COR-L47 (cell line): ENCODE measurements around the gene GALR3.

Experiments
- DNase-seq: peaks from one replicate; lab custom pipeline; 2025; lab: John Stamatoyannopoulos, UW

The GALR3 gene

DNA sequence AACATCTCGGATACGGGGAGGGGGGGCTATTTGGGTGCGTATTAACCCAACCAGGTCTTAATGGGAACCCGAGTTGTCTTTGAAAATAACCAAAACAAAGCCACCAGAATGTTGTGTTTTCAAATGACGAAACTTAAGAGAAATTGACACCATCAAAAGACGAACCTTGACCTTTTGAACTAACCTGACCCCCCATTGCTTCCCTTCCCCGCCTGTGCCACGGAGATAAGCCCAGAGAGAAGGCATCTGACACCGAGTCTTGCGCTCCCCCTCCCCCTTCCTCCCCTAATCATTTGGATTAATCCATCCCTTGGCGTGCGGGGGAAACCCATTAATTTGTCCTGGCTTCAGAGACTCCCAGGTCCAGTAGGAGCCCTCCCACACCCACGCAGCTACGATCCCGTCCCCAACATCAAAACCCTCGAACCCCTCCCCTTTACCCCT, 20.0 kb upstream of the GALR3 start:
- no peak for DNase-seq

- no peak for DNase-seq
These were observed 19.4 kb upstream of the GALR3 start for GRCh38 chr22:37803639-37804351.

- DNase-seq: no peak
These were observed 18.8 kb upstream of the GALR3 start for GRCh38 chr22:37804352-37804880.

GRCh38 chr22:37804881-37805809, 18.0 kb upstream of the GALR3 start:
- peak; percentile 62 for DNase-seq

DNA sequence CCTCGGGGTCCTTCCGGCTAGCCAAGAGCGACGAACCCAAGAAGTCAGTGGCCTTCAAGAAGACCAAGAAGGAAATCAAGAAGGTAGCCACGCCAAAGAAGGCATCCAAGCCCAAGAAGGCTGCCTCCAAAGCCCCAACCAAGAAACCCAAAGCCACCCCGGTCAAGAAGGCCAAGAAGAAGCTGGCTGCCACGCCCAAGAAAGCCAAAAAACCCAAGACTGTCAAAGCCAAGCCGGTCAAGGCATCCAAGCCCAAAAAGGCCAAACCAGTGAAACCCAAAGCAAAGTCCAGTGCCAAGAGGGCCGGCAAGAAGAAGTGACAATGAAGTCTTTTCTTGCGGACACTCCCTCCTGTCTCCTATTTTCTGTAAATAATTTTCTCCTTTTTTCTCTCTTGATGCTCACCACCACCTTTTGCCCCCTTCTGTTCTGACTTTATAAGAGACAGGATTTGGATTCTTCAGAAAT, 17.3 kb upstream of the GALR3 start:
- no peak for DNase-seq

DNA sequence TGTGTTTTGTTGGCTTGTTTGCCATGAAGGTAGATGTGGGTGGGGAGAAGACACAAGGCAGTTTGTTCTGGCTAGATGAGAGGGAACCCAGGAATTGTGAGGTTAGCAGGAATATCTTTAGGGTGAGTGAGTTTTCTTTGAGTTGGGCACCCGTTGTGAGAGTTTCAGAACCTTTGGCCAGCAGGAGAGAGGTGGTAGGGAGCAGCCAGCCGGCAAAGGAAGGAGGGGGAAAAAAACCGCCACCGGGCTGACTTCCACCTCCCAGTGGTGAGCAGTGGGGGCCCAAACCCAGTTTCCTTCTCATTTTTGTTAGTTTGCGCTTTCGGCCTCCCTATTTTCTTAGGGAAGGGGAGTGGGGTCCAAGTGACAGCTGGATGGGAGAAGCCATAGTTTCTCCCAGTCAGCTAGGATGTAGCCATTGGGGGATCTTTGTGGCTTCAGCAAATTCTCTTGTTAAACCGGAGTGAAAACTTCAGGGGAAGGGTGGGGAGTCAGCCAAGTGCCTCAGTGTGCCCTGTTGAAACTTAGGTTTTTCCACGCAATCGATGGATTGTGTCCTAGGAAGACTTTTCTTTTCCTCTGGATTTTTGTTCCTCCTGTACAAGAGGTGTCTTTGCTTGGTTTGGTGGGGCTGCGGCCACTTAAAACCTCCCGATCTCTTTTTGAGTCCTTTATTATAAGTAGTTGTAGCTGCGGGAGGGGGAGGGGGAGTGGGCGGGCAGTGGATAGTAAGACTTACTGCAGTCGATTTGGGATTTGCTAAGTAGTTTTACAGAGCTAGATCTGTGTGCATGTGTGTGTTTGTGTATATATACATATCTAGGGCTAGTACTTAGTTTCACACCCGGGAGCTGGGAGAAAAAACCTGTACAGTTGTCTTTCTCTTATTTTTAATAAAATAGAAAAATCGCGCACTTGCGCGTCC, 16.5 kb upstream of the GALR3 start:
- DNase-seq: no peak

DNA sequence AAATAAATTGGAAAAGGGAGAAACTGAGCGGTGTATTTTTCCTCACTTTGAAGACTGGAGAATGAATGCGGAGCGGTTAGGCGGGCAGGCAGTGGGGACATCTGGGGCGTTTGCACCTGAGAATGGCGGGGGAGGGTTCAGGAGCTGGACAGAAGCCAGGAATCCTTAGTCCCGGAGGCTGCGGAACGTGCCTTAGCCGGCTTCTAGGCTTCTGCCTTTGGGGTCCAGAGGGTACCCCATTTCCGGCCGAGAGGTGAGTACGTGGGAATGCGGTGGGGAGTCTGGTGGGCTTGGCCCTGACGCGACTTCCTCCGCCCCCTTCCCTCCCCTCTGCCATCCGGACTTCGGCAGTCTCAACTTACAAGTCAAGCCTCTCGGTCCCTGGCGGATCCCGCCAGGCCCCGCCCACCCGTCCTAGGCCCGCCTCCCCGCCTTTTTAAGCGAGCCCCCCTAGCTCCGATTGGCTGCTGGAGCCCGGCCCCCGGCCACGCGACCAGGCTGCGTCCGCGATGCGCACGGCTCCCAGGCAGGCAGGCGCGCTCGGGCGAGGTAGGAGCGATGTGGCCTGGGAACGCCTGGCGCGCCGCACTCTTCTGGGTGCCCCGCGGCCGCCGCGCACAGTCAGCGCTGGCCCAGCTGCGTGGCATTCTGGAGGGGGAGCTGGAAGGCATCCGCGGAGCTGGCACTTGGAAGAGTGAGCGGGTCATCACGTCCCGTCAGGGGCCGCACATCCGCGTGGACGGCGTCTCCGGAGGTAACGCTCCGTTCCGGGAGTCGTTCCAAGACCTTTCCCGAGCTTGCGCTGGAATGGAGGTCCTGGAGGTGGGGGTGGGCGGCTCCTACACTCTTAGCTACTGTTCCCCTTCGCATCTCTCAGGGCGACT, 15.5 kb upstream of the GALR3 start, which contains the start of gene GCAT:
TSS of gene GCAT (plus strand) at position 525 of the 884 bp plus-strand sequence. CDS start at position 559, 34 bp downstream.
- peak; percentile 93 for DNase-seq

GRCh38 chr22:37808294-37808657, 14.9 kb upstream of the GALR3 start:
- DNase-seq: no peak

GRCh38 chr22:37809672-37810333, 13.4 kb upstream of the GALR3 start:
- no peak for DNase-seq

GRCh38 chr22:37811867-37812266, 11.3 kb upstream of the GALR3 start:
- DNase-seq: no peak

DNA sequence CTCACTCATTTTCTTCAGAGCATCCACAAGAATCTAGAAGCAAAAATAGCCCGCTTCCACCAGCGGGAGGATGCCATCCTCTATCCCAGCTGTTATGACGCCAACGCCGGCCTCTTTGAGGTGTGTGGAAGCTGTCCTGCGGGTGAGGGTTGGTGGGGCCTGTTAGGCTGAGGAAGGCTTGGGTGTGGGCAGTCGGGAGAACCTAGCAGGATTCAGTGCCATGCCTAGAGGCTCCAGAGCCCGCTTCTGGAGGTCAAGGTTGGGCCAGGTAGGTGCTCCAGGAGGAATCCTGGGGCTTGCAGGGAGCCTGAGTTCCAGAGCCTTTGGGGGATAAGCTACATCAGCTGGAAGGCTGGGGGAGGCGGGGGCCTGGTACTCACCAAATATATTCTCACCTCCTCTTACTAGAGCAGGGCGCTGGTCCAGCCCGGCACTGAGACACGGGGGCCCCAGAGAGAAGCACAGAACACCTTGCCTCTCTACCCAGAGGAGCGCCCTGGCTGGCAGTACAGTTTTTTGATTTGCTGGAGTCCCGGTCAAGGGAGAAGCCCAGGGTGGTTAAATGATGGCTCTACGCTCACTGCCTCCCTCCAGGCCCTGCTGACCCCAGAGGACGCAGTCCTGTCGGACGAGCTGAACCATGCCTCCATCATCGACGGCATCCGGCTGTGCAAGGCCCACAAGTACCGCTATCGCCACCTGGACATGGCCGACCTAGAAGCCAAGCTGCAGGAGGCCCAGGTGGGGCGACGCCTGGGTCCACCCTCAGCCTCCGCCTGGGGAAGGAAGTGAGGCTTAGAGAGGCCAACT, 10.1 kb upstream of the GALR3 start:
- no peak for DNase-seq

- DNase-seq: no peak
These were observed 7.6 kb upstream of the GALR3 start for GRCh38 chr22:37815593-37815992.

- DNase-seq: no peak
These were observed 6.5 kb upstream of the GALR3 start for GRCh38 chr22:37816543-37817180.

- DNase-seq: peak; percentile 60
These were observed 5.3 kb upstream of the GALR3 start for GRCh38 chr22:37817705-37818408.

DNA sequence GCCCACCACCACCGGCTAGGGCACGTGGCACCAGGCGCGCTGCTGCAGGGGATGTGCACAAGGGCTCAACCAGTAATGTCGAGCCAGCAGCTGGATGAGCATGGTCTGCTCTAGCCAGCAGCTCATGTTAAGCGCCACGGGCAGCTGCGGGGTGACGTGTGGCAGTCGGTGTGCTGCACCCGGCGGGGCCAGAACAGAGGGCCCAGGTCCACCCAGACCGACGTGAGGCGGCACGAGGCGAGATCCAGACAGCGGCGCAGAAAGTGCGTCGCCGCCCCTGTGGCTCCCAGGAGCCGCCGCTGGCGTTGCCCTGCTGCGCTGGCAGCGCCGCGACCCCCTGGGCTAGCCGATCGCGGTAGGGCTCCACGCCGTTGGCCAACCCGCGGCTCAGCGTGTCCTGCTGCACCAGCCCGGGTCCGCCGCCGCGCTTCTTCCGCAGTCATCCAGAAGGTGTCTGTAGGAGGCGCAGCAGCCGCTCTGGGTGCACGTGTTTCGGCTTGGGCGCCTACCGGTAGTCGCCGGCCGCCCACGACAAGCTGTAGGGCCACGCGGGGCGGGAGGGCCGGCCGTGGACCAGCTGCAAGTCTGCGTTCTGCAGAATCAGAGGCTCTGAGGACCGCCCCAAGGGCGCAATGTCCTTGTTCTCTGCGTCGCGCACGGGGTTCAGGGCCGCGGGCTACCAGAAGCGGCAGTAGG, 4.6 kb upstream of the GALR3 start:
- peak; percentile 72 for DNase-seq

GRCh38 chr22:37819105-37819433, 4.1 kb upstream of the GALR3 start:
- DNase-seq: no peak

DNA sequence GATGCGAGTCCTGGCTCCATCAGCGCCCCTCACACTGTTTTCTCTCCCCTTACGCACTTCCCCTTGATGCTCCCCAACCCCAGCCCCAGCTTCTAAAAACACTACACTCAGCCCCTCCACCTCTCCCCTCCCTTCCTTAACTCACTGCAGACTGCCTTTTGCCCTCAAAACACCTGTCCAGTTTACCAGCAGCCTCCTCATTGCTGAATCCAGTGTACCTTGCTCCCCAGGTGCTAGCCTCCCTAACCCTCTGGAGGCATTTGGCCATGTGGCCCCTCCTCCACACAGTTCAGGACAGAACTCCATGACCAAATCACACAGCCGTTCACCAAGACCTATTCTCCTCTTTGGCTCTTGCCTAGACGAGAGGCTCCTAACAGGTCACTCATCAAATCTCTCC, 2.8 kb upstream of the GALR3 start:
- no peak for DNase-seq
